Measurements from ENCODE around the gene SMIM22. TPM values are rescaled to one million over a fixed set of nuclear protein-coding genes. Genes with fewer than 3 reads are reported as not detected.

SMIM22 gene
- total RNA-seq, 1 donor from 2014 or later = 27.7 TPM

- intact Hi-C loops (cut with DNase I) = no loop called here
- no peak overlapping the region for H3K27ac ChIP-seq
- H3K27me3 ChIP-seq (ENCODE audit: low read depth) = no peaks in the 10 kb centered on the region
- no peak for ATAC-seq
- H3K36me3 ChIP-seq = peaks cover 58% of the 10 kb centered on the region
- TF ChIP-seq, protein P1, sequence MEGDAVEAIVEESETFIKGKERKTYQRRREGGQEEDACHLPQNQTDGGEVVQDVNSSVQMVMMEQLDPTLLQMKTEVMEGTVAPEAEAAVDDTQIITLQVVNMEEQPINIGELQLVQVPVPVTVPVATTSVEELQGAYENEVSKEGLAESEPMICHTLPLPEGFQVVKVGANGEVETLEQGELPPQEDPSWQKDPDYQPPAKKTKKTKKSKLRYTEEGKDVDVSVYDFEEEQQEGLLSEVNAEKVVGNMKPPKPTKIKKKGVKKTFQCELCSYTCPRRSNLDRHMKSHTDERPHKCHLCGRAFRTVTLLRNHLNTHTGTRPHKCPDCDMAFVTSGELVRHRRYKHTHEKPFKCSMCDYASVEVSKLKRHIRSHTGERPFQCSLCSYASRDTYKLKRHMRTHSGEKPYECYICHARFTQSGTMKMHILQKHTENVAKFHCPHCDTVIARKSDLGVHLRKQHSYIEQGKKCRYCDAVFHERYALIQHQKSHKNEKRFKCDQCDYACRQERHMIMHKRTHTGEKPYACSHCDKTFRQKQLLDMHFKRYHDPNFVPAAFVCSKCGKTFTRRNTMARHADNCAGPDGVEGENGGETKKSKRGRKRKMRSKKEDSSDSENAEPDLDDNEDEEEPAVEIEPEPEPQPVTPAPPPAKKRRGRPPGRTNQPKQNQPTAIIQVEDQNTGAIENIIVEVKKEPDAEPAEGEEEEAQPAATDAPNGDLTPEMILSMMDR (IDR thresholded peaks at IDR 0.05) = no peak
- H3K4me1 ChIP-seq = no peaks in the 10 kb centered on the region
- no peak for DNase-seq
- H3K9me3 ChIP-seq = no peaks in the 10 kb centered on the region
- no peak overlapping the region for H3K4me3 ChIP-seq
These were observed 45.4 kb upstream of the SMIM22 start for GRCh38 chr16:4749700-4750257.

DNA sequence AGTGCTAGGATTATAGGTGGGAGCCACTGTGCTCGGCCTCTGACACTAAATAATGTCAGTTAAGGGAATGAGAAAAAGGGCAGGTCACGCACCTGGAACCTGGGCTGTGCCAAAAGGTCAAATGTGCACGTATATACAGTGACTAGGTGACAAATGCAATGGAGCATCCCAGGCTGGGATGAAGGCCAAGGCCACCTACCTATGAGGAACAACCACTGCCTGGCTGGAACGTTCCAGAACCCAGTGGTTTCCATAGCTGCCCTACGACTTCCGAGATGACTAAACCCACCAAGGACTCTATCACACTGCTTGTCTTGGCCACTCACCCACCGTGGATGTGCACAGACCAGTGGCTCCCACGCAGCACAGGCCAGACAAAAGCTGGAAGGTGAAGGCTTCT is 44.3 kb upstream of the SMIM22 start:
- Histone ChIP-seq H3K4me3 (no peak overlapping the region), H3K36me3 (peaks cover 69% of the 10 kb centered on the region), H3K27me3 (ENCODE audit: low read depth) (no peaks in the 10 kb centered on the region), H3K9me3 (no peaks in the 10 kb centered on the region), H3K4me1 (no peaks in the 10 kb centered on the region), H3K27ac (no peak overlapping the region)
- DNase-seq (no peak), ATAC-seq (no peak)
- intact Hi-C loops (cut with DNase I) = no loop called here
- TF ChIP-seq, protein P1 (IDR thresholded peaks at IDR 0.05) = no peak

GRCh38 chr16:4752351-4753100 is 42.6 kb upstream of the SMIM22 start:
- Histone ChIP-seq H3K9me3 (no peaks in the 10 kb centered on the region), H3K27me3 (ENCODE audit: low read depth) (no peaks in the 10 kb centered on the region), H3K27ac (no peak overlapping the region), H3K36me3 (peaks cover 85% of the 10 kb centered on the region), H3K4me3 (no peak overlapping the region), H3K4me1 (no peaks in the 10 kb centered on the region)
- TF ChIP-seq, protein P1 (IDR thresholded peaks at IDR 0.05) = no peak
- DNase-seq = no peak
- intact Hi-C loops (cut with DNase I) = no loop called here
- peak in 1 of 2 donors; percentile 30 for ATAC-seq

DNA sequence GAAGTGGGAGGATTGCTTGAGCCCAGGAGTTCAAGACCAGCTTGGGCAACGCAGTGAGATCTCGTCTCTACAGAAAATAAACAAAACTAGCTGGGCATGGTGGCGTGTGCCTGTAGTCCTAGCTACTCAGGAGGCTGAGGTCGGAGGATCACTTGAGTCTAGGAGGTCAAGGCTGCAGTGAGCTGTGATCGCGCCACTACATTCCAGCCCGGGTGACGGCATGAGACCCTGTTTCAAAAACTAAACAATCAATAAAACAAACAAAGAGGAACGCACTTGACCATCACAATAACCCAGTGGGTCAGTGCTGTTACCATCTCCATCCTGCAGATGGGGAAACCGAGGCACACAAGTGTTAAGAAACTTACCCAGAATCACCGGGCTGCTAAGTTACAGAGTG is 41.9 kb upstream of the SMIM22 start:
- no peak overlapping the region for H3K4me3 ChIP-seq
- peaks cover 92% of the 10 kb centered on the region for H3K36me3 ChIP-seq
- no peaks in the 10 kb centered on the region for H3K9me3 ChIP-seq
- intact Hi-C loops (cut with DNase I) = no loop called here
- DNase-seq = no peak
- H3K27ac ChIP-seq = no peak overlapping the region
- ATAC-seq = no peak
- TF ChIP-seq, protein P1 (IDR thresholded peaks at IDR 0.05) = no peak
- no peaks in the 10 kb centered on the region for H3K27me3 ChIP-seq (ENCODE audit: low read depth)
- H3K4me1 ChIP-seq = no peaks in the 10 kb centered on the region

DNA sequence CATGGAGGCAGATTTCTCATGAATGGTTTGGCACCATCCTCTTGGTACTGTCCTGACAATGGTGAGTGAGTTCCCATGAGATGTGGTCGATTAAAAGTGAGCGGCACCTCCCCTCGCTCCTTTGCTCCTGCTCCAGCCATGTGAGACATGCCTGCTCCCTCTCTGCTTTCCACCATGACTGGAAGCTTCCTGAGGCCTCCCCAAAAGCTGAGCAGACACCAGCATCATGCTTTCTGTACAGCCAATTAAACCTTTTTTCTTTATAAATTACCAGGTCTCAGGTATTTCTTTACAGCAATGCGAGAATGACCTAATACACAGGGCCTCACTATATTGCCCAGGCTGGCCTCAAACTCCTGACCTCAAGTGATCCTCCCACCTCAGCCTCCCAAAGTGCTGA is 40.3 kb upstream of the SMIM22 start:
- ATAC-seq (no peak), DNase-seq (no peak)
- Histone ChIP-seq H3K4me3 (no peak overlapping the region), H3K36me3 (peaks cover 99% of the 10 kb centered on the region), H3K4me1 (no peaks in the 10 kb centered on the region), H3K27ac (no peak overlapping the region), H3K27me3 (ENCODE audit: low read depth) (no peaks in the 10 kb centered on the region), H3K9me3 (no peaks in the 10 kb centered on the region)
- TF ChIP-seq, protein P1 (IDR thresholded peaks at IDR 0.05) = no peak
- intact Hi-C loops (cut with DNase I) = no loop called here

All from lower lobe of right lung (tissue), 2 donors.